Measurements from ENCODE around the gene ZNF474.

- TF ChIP-seq, protein P1, sequence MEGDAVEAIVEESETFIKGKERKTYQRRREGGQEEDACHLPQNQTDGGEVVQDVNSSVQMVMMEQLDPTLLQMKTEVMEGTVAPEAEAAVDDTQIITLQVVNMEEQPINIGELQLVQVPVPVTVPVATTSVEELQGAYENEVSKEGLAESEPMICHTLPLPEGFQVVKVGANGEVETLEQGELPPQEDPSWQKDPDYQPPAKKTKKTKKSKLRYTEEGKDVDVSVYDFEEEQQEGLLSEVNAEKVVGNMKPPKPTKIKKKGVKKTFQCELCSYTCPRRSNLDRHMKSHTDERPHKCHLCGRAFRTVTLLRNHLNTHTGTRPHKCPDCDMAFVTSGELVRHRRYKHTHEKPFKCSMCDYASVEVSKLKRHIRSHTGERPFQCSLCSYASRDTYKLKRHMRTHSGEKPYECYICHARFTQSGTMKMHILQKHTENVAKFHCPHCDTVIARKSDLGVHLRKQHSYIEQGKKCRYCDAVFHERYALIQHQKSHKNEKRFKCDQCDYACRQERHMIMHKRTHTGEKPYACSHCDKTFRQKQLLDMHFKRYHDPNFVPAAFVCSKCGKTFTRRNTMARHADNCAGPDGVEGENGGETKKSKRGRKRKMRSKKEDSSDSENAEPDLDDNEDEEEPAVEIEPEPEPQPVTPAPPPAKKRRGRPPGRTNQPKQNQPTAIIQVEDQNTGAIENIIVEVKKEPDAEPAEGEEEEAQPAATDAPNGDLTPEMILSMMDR (IDR thresholded peaks at IDR 0.05) = no peak
- no peak for TF ChIP-seq ZFX (IDR thresholded peaks at IDR 0.05; ENCODE audit: borderline replicate concordance)
Observed at GRCh38 chr5:122138356-122138755, 9.0 kb downstream of the ZNF474 start.
